OCI-M2 (cell line): ENCODE measurements around the gene FOLR3.
"Not testable (repeated sequence)": the region's sequence is repeated elsewhere in the genome, so short reads cannot be mapped to it uniquely, and the experiment has no call there.

Experiments
- DNase-seq: peaks from one replicate; lab custom pipeline; 2025; ENCODE audit not compliant: unreplicated experiment; lab: John Stamatoyannopoulos, UW

Gene FOLR3

DNA sequence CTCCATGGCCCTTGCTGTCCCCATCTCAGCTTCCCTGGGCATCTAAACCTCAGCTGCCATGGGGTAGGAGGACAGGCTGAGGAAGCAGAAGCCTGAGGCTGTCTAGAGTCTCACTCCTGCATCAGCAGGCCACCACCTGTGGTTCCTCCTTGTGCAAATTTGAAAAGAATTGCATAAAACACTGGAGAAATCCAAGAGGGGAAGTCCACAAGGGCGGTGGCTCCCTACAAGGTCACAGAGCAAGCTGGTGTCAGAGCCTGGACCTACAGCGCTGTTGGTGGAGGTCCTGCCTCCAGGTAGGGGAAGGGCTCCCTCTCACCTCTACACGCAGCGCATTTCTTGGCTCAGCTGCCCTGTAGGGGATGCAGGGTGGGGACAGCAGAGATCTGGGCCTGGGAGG, at the start of gene FOLR3:
Gene FOLR3, plus strand, starts transcription at position 253 of the 400 bp plus-strand sequence. CDS start 228 bp downstream, outside the sequence.
- not testable (repeated sequence) for DNase-seq

DNA sequence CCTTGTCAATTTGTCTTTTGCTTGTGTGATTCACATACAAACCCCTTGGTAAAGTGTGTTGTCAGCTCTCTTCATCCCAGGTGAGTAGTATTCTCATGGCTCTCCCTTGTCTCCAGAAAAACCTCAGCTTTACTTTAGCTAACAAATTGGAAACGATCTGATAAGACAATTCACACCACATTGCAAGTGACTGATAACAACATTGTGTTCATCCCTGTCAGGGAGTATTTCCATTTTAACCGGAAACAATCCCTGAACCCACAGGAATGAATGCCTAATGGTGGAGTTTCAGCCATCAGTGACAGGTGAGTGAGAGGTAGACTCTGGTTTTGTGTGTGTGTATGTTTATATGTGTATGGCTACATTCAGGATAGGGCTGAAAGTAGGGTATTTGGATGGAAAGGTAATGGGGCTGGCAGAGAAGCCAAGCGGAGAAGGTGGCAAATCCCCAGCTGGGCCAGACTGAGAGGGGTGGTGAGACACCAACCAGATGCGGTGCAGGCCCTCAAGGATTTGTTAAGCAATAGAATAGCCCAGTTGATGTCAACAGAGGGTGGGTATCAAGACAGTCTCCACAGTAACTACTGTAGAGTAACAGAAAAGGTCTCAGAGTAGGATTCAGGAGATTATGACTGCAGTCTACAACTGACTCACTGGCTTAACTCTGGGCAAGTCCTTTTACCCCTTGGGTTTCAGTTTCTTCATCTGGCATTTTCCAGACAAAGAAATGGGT, 47.3 kb upstream of the FOLR3 start:
- DNase-seq: no peak

DNA sequence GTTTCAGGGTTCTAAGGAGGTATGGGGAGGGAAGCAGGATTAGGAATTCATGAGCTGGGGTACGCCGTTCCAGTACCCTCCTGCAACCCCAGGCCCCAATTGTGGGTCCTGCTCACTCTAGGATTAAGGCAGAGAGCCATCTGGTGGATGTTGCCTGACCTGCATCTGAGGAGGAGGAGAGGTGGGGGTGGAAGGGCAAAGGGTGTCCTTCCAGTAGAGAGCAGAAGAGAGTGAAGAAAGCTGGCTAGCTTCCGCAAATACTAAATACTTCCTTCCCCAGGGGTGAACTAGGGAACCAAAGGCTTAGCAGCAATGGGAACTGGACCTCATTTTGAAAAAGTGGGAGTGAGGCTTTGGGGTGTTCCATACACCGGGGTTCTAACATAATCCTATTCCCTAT, 44.2 kb upstream of the FOLR3 start:
- DNase-seq: no peak

DNA sequence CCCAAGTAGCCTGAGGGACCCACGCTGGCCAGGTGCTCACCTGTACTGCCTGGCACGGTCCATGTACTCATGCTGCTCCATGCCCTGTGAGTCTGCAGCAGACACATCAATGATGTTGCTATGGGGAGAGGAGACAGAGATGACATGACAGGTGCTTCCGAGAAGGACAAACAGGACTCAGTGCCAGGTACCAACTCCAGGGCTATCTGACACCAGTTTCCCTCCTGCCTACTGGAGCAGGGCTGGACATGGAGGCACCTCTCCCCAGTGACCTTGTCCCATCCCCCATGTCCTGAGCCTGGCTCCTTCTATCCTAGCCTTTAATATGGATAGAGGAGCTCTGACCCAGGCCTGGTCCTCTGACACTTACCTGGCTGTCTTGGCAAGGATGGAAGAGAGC, 36.8 kb upstream of the FOLR3 start:
- no peak for DNase-seq

DNA sequence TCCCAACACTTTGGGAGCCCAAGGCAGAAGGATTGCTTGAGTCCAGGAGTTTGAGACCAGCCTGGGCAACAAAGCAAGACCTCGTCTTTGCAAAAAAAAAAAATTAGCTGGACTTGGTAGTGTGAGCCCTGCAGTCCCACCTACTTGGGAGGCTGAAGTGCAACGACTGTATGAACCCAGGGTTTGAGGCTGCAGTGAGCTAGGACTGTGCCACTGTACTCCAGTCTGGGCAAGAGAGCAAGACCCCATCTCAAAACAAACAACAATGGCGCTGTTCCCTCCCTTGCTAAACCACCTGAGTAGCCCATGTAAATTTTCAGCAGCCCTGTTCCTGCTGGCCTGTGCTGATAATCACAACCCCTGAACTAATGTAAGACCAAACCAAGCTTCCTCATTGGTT, 35.5 kb upstream of the FOLR3 start:
- no peak for DNase-seq

DNA sequence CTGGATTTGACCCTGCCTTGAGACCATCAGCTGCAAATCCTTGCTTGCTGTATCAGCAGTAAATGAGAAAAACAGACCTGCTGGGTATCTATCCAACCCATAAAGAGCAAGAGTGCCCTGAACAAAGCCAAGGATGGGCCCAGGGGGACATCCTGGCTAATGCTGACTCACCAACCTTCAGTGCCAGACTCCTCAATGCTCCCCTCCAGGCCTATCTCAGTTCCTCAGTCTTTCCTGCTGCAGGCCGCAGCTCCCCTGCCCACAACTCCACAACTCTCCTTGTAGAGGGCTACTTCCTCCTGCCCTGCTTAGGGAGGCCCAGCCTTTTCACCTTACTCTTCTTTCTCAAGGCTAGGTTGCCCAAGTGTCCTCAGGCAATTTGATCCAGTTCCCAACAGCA, 35.1 kb upstream of the FOLR3 start:
- DNase-seq: no peak

DNA sequence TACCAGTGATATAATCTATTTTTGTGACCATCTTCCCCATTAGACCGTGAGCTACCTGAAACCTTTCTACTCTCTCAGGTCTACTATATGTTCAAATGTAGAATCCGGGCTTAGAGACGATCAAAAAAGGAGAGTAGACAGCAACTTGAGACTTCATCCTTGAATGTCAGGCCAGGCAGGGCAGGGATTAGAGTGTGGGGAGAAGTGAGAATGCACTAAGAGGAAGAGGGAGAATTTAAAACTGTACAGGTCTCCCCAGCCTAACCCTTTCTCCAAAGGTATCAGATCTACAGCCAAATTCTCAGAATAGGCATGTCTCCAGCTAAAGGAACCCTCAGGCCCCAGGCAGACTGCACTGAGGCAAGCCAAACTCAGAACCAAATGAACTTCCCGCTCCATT, 33.4 kb upstream of the FOLR3 start:
- no peak for DNase-seq

DNA sequence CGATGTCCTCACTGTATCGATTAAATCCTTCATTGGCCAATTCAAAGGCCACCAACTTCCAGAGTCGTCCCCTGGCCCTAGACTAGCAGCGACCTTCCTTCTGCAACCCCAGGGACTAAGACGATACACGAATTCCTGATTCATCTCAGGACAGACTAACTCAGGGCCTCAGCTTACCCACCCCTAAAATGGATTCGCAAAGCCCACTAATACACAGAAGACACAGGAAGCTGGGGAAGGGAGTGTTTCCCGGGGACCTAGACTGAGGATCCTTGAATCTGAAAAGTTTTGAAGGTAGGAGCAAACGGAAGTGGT, 32.9 kb upstream of the FOLR3 start:
- no peak for DNase-seq

DNA sequence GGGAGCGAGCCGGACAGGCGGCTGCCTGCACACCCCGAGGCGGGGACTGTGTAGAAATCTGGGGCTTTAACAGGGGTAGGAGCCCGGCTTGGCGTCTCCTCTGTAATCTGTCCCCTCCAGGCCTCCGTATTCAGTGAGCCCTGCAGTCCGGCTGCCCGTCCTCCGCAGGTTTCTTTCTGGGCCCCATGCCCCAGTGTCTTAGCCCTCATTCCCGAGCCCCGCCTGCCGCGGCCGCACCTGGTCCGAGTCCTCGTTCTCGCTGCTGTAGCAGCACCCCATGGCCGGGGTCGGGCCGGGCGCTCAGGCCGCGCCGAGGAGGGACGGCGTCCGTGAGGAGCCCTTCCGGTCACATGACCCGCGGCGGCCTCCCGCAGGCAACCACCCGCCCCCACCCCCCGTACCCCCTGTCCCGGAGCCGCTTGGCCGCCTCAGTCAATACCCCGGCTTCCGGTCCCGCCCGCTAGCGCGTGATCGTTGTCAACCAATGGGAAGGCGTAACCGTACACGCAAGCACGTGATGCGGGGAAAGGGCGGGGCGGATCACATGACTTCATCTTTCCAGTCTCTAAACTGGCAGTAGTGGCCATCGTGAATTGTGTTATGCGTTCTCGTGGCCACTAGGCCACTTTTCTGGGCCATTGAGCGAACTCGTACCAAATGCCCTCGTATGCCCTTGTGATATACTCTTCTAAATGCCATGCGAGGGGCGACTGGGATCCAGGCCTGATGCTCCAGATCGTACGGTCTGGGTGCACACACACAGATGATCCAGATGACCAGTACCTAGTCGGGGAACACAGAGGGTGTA, 32.4 kb upstream of the FOLR3 start, which contains the start of gene LAMTOR1:
Gene LAMTOR1, minus strand, starts transcription at position 352 of the 808 bp plus-strand sequence. Its CDS starts 73 bp downstream, at position 279.
- DNase-seq: peak; percentile 87

DNA sequence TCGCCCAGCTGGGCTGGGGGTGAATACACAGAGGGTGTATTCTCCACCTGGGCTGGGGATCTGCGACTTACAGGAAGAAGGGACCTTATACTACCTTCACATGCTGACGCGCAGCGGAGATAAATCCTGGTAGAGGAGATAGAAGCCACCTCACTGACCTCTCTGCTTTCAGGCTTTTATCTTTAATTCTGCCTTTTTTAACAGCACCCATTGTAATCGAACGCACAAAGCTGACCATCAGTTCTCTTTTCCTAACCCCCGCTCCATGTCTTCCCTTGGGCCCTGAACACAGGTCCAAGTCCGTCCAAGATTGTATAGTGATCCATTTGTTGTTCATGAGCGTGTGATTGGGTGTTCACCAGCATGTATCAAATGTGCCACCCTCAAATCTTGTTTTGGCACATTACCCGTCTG, 31.8 kb upstream of the FOLR3 start:
- no peak for DNase-seq

DNA sequence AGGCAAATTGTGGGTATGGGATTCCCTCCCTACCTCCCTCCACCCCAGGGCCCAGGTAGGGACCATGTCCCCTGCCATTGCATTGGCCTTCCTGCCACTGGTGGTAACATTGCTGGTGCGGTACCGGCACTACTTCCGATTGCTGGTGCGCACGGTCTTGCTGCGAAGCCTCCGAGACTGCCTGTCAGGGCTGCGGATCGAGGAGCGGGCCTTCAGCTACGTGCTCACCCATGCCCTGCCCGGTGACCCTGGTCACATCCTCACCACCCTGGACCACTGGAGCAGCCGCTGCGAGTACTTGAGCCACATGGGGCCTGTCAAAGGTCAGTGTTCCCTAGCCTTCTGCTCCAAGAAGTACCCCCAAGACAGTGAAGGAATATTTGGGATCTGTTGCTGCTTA, 29.6 kb upstream of the FOLR3 start, which contains the start of gene TOMT:
Gene TOMT, plus strand, starts transcription at position 37 of the 400 bp plus-strand sequence. Its CDS starts 28 bp downstream, at position 65.
- DNase-seq: no peak

DNA sequence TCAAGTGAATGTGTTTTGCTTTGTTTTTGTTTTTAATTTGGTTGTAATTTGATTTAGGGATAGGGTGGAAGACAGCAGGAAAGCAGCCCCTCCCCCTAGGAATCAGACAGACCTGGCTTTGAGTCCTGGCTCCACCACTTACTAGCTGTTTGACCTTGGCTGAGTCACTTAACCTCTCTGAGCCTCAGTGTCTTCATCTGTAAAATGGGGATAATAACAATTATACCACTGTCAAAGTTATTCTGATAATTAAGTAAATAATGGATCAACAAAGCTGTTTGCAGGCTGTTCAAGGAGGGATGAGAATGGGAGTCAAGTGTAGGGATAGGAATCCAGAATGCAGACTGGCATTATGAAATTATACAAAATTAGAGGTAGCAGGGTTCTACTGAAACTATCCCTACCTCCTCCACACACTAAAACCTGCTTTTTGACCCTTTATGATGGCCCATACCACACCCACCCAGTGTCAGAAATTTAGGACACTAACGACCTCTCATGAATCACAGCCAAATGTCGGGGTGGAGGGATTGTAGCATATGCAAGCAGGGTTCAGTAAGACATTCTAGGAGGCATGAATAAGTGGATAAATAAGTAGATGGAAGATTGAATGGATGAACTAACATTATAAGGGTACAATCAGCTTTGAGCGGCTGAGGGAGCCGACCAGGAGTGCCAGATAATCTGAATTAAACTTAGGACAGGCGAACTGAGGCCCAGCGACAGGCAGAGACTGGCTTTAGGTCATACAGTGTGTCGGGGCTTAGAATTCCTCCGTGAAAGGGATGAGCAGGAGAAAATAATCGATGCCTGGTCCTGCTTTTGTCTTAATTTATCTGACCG, 24.0 kb upstream of the FOLR3 start:
- no peak for DNase-seq

DNA sequence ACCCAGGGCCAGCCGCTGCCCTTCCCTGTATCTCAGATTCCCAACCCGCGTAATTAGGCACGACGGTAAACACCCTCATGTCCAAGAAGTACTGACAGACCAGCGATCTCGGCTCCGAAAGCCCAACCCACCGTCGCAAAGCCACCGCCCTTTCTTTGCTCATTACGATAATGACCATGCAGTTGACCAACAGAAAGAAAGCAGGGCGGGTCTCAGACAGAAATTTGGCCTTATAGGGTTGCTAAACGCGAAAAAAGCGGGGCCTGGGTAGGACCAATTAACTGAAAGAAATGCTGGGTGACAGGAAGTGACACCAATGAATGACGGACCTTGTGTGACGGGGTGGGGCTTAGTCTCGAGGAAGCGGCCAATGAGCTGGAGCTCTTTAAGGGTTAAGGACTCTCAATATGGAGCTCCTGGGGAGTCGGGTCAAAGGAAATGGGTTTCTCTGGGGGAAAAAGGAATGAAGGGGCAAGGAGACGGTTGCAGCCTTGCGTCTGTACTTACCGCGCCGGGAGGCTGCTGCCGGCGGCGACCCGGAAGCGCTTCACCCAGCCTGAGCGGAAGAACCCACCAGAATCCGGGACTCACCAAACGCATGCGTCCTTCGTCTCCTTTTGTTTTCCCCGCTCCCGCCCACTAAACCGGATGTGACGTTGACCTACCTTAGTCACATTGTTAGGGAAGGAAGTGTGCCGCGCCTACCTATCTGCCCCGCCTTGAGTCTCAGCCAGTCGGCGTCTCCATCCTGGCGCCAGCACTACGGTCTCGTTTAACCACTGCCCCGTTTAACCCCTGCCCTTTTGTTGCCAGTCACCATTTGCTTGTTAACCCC, 23.2 kb upstream of the FOLR3 start, which contains the start of gene ANAPC15:
Gene ANAPC15, minus strand, starts transcription at position 553 of the 835 bp plus-strand sequence. CDS start 1,419 bp downstream, outside the sequence.
- DNase-seq: peak; percentile 94

DNA sequence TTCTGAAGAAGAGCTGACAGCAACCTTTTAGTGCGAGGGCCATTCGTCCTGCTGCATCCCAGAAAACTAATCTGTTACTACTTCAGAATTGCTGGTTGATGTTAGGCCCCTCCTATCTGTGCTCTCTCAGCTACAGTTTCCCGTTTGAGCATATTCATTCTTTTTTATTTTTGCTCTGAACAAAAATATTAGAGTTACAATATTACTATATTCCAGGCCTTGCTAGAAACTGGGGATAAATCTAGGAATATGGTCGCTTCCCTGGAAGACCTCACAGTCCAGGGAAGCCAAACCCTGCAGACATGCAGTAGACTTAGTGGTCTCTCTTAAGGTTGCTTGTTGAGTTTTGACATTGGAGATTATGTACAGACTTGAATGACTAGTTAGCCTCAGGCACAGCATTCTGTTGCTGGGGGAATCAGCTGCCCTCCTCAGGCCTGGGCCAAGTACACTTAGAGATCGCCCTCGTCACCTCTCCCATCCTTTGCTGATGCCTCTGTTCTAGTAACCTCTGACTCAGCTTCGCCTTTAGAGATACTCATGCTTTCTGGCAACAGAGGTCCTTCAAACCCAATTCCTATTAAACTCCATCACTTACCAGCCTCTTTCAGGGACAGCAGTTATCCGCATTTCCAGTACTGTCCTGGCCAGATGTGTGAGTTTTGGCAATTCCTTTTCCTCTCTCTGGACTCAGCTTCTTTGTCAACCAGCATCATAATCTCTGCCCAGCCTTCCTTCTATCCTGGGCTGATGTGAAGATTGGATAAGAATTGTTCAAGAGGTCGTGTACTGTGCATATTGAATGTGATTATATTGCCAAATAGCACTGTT, 22.3 kb upstream of the FOLR3 start:
- no peak for DNase-seq

DNA sequence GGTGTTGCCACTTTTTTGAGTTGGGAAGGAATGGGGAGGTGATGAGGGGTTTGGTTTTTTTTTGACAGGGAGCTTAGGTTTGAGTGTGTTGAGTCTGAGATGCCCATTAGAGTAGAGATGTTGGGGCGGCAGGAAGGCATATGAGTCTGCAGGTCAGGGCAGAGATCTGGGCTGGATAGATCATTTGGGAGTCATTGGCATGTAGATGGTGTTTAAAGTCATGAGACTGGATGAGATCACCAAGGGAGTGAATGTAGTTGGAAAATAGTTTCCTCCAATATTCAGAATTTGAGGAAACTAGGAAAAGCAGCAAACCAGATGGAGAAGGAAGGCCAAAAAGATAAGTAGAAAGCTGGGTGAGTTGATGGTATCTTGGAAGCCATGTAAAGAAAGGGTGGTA, 21.0 kb upstream of the FOLR3 start:
- DNase-seq: no peak

DNA sequence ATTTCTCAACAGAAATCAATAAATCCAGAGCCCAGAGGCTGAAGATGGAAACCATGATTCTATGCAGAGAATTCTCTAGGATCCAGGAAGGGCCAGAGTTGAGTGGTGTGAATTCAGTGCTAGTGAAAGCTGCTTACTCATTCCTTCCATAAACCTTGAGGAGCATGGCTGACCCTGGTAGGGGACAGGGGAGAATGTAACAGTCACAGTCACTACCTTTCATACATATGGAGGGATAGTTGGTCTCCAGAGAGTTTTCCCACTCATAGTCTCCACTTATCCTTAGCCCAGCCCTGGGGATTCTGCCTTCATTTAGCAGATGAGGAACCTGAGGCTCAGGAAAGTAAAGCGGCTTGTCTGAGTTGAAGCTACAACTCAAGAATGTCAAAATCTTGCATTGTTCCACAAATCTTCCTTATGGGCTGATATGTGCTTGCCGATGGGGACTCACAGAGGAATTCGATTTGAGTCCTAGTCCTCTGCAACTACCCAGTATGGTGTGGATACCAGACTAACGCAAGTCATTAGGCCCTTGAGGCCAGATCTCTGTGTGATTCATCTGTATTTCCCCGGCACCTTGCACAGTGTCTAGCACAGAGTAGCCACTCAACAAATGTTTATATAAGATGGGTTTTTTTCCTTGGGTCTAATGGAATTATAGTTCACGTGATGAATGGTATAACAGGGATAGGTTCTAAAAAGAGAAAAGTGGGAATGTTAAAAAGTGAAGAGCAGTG, 19.3 kb upstream of the FOLR3 start:
- DNase-seq: no peak

DNA sequence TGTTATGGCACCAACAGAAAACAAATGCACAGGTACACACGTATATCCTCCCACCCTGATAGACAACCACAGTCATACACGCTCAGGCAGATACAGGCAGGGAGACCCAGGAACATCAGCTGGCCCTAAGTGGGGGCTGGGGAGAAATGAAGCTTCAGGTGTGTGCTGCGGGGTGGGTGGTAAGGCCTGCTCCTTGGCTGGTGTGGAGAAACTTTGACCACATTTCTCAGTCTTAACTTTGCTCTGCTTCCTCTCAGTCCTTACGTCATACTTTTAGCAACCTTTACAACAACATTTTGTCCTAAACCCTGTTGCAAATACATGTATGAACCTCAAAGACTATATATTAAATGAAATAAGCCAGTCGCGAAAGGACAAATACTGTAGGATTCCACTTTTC, 16.3 kb upstream of the FOLR3 start:
- no peak for DNase-seq

DNA sequence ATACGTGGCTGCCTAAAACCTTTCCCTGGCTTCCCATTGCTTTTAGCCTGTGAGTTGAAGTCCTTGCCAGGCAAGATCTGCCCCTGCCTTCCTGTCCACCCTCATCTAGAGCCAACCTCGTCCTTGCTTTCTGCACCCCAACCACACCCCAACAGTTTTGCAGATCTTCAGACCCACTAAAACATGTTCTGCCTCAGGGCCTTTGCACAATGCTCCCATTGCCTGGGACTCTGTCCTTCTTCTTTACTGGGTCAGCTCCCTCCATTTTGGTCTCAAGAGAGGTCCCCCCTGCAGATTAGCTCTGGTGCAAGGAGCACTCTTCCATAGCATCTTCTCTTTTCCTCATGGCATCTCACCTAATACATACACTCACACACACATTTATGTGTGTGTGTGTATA, 14.6 kb upstream of the FOLR3 start:
- DNase-seq: no peak

DNA sequence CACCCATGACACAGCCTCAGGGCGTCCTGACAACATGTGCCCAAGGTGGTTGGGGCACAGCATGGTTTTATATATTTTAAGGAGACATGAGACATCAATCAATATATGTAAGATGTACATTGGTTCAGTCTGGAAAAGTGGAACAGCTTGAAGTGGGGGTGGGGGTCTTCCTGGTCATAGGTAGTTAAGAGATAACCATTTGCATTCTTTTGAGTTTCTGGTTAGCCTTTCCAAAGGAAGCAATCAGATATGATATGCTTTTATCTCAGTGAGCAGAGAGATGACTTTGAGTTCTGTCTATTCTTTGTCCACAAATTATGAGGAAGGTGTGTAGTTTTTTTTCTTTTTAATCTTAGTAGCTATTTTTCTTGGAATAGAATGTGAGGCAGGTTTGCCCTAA, 12.9 kb upstream of the FOLR3 start:
- DNase-seq: no peak
